Epithelial cell of proximal tubule (primary cell): Measurements from ENCODE around the gene POLR3A. TPM values are rescaled to one million over a fixed set of nuclear protein-coding genes. Genes with fewer than 3 reads are reported as not detected.

ENCODE experiments used
- DNase-seq: peaks from one replicate; pipeline ENCODE4 v3.0.0-alpha.2; 2011; ENCODE audit warnings: low read depth
- H3K4me3 ChIP-seq: 2 replicates; pipeline ENCODE4 v1.5.1; 2011; ENCODE audit warnings: low read depth, mild to moderate bottlenecking, low read length
- CTCF ChIP-seq: conservative IDR thresholded peaks from 2 replicates; pipeline ENCODE4 v1.5.1; 2012; ENCODE audit warnings: low read depth, mild to moderate bottlenecking, low read length
- total RNA-seq: library from RNA; depleted of rRNA; stranded (reverse); fragments of >200 nt; gene quantifications from 2 replicates; pipeline ENCODE4 v1.2.3, GENCODE V29; 2015

POLR3A gene
- total RNA-seq, 1 donor from 2014 or later, result 14.0 TPM

GRCh38 chr10:78059906-78060702 lies 30.8 kb upstream of the POLR3A start:
- DNase-seq, result no peak
- no peak for TF ChIP-seq CTCF
- H3K4me3 ChIP-seq, result no peak overlapping the region

GRCh38 chr10:78058562-78058961 lies 29.2 kb upstream of the POLR3A start:
- no peak for TF ChIP-seq CTCF
- H3K4me3 ChIP-seq, result no peak overlapping the region
- DNase-seq, result no peak

- no peak for TF ChIP-seq CTCF
- no peak for DNase-seq
- H3K4me3 ChIP-seq, result no peak overlapping the region
Measured at GRCh38 chr10:78053211-78053868, 24.0 kb upstream of the POLR3A start.

GRCh38 chr10:78049851-78050250 lies 20.5 kb upstream of the POLR3A start:
- H3K4me3 ChIP-seq, result no peak overlapping the region
- no peak for TF ChIP-seq CTCF
- DNase-seq, result no peak

- peak; percentile 96 for TF ChIP-seq CTCF
- H3K4me3 ChIP-seq, result no peak overlapping the region
- no peak for DNase-seq
Measured at GRCh38 chr10:78047314-78047891, 18.1 kb upstream of the POLR3A start.

GRCh38 chr10:78046711-78047269 lies 17.5 kb upstream of the POLR3A start:
- no peak overlapping the region for H3K4me3 ChIP-seq
- TF ChIP-seq CTCF, result no peak
- no peak for DNase-seq
